Activated T-helper 9 cell treated with anti-CD3 and anti-CD28 coated beads, Interleukin-2, amount 50 U/mL, for 16 hours (primary cell): ENCODE data around the gene NT5C1B.

Experiments used
- DNase-seq: peaks from one replicate; pipeline ENCODE4 v3.0.0-alpha.2; 2020; ENCODE audit warnings: low read depth

NT5C1B gene

GRCh38 chr2:18599509-18600254, 10.3 kb upstream of the NT5C1B start:
- no peak for DNase-seq

GRCh38 chr2:18598848-18599484, 9.6 kb upstream of the NT5C1B start:
- DNase-seq, result no peak

GRCh38 chr2:18597618-18598017, 8.2 kb upstream of the NT5C1B start:
- no peak for DNase-seq

- DNase-seq, result no peak
These were observed 7.6 kb upstream of the NT5C1B start for GRCh38 chr2:18596993-18597392.

GRCh38 chr2:18593496-18593895, 4.1 kb upstream of the NT5C1B start:
- no peak for DNase-seq

GRCh38 chr2:18592372-18592771, 3.0 kb upstream of the NT5C1B start:
- DNase-seq, result no peak

GRCh38 chr2:18588802-18589201, 567 bp downstream of the NT5C1B start:
- no peak for DNase-seq

GRCh38 chr2:18588049-18588448, 1.3 kb downstream of the NT5C1B start:
- DNase-seq, result no peak

- no peak for DNase-seq
These were observed 3.8 kb downstream of the NT5C1B start for GRCh38 chr2:18585526-18585925.

GRCh38 chr2:18584608-18584954, 4.8 kb downstream of the NT5C1B start:
- DNase-seq, result no peak

- DNase-seq, result no peak
These were observed 5.3 kb downstream of the NT5C1B start for GRCh38 chr2:18583905-18584607.

- no peak for DNase-seq
These were observed 8.8 kb downstream of the NT5C1B start for GRCh38 chr2:18580606-18581005.

GRCh38 chr2:18578033-18578432, 11.3 kb downstream of the NT5C1B start:
- DNase-seq, result no peak

GRCh38 chr2:18566145-18566769, 23.1 kb downstream of the NT5C1B start:
- no peak for DNase-seq

GRCh38 chr2:18560797-18561085, 28.6 kb downstream of the NT5C1B start:
- no peak for DNase-seq

- DNase-seq, result peak; percentile 84
These were observed 29.2 kb downstream of the NT5C1B start, which contains the start of gene RDH14 for GRCh38 chr2:18560031-18560796. Gene RDH14, minus strand, starts transcription at chr2:18560653. Its CDS starts 81 bp downstream, at chr2:18560572.

- DNase-seq, result no peak
These were observed 29.8 kb downstream of the NT5C1B start for GRCh38 chr2:18559531-18560030.

GRCh38 chr2:18558458-18558857, 30.9 kb downstream of the NT5C1B start:
- no peak for DNase-seq

GRCh38 chr2:18557121-18557520, 32.2 kb downstream of the NT5C1B start:
- DNase-seq, result no peak

- no peak for DNase-seq
These were observed 36.9 kb downstream of the NT5C1B start for GRCh38 chr2:18552351-18553077.

- no peak for DNase-seq
These were observed 37.7 kb downstream of the NT5C1B start for GRCh38 chr2:18551623-18552022.
